Colon (tissue), 2 donors: ENCODE measurements around the gene BEND3.
"Not testable (repeated sequence)": the region's sequence is repeated elsewhere in the genome, so short reads cannot be mapped to it uniquely, and the experiment has no call there.

Experiments used
- FAIRE-seq: peaks from 2 replicates; lab custom pipeline; 2012; peaks lifted over from hg19 to GRCh38; lab: Jason Lieb, UNC
- donor health status: control.
- donor health status: control.

The BEND3 gene

DNA sequence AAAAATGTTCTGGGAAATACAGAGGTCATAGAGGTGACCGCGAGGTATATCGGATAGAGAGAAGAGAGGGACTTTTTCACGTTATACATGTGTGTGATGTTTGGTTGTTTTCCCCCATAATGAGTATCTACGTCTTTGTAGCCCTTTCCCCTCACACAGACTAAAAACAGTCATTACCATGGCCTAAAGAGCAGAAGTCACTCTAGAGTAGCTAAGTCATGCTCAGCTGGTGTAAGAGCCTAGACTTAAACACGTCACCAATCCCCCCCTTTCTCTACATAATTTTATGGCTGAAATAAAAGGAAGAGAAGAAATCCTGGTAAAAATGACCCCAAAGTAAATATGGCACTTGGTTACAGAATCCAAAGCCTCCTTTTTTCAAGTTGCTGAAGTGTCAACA is 6.0 kb upstream of the BEND3 start:
- FAIRE-seq, result no peak

GRCh38 chr6:107120404-107120803 is 5.1 kb upstream of the BEND3 start:
- FAIRE-seq, result no peak

- no peak for FAIRE-seq
Observed at GRCh38 chr6:107118976-107119375, 3.7 kb upstream of the BEND3 start.

DNA sequence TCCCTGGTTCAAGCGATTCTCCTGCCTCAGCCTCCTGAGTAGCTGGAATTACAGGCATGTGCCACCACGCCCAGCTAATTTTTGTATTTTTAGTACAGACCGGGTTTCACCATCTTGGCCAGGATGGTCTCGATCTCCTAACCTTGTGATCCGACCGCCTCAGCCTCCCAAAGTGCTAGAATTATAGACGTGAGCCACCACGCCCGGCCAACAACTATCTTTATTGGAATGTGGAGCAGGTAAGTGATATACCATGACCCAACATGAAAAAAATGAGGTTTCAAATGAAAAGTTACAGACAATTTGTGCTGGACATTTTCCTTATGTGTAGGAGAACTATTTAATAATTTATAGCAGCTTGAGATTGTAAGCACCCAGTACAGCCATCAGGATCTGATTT is 3.2 kb upstream of the BEND3 start:
- FAIRE-seq, result not testable (repeated sequence)

GRCh38 chr6:107116931-107117330 is 1.6 kb upstream of the BEND3 start:
- FAIRE-seq, result no peak

GRCh38 chr6:107116328-107116892 is 1.1 kb upstream of the BEND3 start:
- no peak for FAIRE-seq

GRCh38 chr6:107115695-107116327 is 496 bp upstream of the BEND3 start:
- FAIRE-seq, result no peak

DNA sequence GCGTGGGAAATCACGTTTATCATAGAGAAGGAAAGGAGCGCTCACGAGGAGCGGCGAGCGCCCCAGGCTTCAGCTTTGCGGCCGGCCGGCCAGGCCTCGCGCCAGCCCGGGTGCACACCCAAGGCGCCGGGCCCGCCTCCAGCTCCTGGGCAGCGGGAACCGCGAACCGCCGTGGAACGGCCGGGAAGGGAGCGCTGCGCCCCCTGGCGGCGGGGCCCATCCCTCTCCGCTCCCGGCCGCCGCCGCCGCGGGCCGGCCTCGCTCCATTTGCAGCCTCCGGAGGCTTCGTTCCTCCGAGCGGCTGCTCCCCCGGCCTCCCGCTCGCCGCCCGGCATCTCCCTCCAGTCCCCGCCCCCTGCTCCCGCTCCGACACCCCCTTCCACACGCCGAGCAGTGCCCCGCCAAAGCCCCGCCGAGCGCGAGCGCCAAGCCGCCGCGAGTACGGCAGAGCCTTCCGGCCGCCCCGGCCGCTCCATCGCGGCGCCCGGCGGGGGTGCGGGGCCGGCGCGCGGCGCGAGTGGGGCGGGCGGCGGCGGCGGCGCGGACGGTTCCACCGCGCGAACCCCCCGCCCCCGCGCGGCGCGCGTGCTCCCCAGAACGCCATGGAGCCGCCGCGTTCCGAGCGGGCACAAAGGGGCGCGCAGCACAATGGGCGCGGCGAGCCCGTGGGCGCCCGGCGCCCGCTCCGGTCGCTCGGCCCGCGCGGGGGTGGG is 946 bp downstream of the BEND3 start:
- no peak for FAIRE-seq

DNA sequence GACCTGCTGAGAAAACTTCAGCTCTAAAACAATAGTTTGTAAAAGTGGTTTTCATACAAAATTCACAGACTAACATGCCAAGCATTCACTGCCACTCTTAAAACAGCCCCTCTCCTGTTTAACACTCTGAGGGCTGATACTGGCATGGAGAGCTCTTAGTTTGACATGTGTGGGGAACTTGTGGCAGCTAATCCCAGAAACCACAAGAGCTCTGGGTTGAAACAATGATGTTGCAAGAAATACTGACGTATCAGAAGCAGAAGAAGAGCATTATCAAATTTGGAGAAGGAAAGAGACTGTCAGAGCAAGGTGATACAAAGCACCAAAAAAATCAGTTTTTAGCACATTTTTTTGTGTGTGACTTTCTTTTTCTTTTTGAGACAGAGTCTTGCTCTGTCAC is 5.1 kb downstream of the BEND3 start:
- FAIRE-seq, result no peak

GRCh38 chr6:107108201-107108890 is 7.0 kb downstream of the BEND3 start:
- no peak for FAIRE-seq

GRCh38 chr6:107107791-107108190 is 7.5 kb downstream of the BEND3 start:
- FAIRE-seq, result no peak

- no peak for FAIRE-seq
Observed at GRCh38 chr6:107106165-107106564, 9.2 kb downstream of the BEND3 start.

DNA sequence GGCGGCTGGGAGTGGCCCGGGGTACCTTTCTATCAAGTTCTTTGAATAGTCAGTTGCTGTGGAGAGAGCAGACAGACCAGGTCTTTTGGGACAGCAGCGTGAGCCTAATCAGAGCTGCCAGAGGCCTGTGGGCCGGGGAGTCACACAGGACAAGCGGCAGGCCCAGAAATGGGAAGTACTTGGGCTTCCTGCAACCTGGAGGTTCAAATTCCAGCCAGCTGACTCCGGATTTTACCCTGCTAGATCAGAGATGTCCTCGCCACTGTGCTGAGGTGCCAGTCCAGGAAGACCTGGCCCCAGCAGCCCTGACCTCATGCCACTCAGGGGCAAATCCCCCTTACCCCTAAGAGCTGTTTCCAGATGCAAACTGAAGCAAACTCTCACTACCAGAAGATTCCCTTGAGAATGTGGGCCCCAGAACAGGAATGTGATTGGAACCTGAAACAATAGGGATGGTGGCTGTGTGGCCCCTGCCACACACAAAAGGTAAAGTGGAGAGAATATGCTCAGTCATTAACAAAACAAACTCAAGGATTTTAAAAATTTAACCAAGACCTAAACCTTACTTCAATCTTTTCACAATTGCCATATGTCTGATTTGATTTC is 9.7 kb downstream of the BEND3 start:
- FAIRE-seq, result no peak

DNA sequence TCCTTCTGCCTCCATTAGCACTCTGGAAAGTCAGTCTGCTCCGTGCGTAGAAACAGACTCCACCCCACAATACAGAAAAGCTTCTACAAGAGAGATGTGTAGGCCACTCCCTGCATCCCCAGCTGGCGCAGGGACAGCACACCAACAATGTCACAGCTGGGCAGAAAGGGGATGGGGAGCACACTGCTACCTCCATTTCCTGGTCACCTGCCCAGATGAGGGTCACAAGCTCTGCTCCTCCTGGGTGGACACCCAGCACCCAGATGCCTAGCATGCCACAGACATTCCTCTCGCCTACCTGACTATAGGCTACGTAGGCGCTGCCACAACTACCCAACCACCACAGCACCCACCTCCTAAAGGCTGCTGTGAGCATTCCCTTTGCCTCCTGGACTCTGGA is 12.2 kb downstream of the BEND3 start:
- FAIRE-seq, result no peak

DNA sequence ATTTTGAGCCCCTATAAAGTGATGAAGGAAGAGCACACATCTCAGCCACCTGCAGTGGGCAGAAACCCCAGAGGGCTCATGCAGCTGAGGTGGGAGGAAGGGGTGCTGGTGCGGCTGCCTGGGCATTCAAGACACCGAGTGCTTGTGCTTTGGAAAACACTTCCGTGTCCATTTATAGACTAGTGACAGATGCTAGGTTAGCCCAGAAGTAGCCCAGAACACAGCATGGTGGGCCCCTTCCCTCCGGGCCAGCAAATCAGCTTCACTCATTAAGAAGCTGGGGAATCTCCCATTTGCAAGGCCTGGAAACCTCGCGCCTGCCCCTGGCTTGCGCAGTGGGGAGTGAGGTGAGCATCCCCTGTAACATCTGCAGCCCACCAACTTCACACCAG is 12.9 kb downstream of the BEND3 start:
- no peak for FAIRE-seq

GRCh38 chr6:107101686-107102413 is 13.5 kb downstream of the BEND3 start:
- no peak for FAIRE-seq

DNA sequence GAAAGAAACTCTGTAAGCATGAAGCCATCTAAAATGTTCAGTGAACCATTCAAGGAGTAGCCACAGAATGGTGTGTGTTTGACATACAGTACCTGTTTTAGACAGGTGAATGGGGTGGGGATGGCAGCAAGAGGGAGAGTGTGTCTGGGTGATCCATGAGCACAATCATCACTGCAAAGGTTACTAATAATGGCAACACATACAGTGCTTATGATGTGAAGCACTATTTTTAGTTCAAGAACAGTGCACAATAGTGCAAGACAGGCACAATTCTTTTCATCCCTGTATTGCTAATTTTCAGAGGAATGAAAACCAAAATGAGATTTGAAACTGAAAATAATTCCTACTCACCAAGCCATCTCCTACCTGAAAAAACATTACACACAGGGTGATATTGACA is 14.1 kb downstream of the BEND3 start:
- FAIRE-seq, result no peak

DNA sequence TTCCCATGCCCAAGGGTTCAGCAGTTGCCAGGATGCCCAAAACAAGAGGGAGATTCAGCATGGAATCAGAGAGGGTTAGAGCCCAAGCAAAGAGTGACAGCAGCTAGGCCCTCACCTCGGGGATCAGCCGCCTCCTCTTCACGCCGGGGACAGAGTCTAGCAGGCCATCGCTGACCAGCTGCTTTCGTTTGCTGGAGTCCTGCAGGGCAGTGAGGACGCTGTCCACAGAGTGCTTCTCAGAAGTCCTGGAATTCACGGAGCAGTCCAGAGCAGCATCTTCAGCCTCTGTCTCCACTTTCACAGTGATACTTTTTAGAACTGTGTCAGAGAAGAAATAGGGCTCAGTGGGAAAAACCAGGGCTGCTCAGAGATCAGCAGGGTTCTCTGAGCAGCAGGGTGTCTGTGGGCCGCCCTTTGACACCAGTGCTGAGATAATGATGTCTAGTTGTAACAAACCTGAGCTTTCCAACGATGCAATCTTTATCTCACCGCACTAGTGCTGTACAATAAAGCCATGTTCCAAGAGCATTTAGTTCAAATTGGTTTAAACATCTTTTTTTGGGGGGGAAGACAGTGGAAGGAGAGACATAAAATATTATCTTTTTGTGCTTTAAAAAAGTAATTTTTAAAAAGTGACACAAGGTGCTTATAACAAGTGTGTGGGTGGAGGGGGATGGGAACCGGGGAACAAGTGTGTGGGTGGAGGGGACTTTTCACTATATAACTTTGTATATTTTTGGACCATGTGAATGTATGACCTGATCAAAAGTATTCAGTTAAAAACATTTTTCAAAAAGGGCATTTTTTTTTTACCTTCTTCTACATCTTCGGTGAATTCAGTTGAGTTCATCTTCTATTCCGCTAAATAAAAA is 16.6 kb downstream of the BEND3 start:
- no peak for FAIRE-seq

DNA sequence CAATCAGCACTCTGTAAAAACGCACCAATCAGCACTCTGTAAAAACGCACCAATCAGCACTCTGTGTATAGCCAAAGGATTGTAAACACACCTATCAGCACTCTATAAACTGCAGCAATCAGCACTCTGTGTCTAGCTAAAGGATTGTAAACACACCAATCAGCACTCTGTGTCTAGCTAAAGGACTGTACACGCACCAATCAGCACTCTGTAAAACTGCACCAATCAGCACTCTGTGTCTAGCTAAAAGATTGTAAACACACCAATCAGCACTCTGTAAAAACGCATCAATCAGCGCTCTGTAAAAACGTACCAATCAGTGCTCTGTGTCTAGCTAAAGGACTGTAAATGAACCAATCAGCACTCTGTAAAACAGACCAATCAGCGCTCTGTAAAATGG is 30.9 kb downstream of the BEND3 start:
- not testable (repeated sequence) for FAIRE-seq

DNA sequence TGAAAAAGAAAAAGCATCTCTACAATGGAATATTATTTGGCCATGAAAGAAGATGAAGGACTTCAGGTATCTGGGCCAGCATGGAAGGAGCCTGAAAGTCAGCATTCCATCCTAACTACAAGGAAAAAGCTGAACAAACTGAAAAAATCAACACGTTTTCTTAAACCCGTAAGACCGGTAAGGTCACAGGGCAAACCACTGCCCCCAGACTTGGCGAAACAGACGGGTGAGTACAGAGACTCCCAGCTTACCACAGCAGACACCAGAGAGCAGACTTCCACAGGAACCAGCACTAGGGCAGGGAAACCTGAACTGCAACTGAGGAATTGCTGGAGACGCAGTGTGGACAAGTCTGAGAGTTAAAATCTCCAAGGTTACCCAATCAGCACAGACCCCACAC is 31.4 kb downstream of the BEND3 start:
- no peak for FAIRE-seq
